OCI-LY1 (cell line): ENCODE data around the gene PTPRG.

ENCODE experiments used
- H2AFZ ChIP-seq: fragments of 200-600 bp; sonication (generic), shearing (Covaris generic); 2 replicates; pipeline ENCODE4 v1.6.0; 2014; ENCODE audit warnings: antibody characterized with exemption, mild to moderate bottlenecking, low read length
- H3F3A ChIP-seq: fragments of 200-600 bp; sonication (generic), shearing (Covaris generic); 2 replicates; pipeline ENCODE4 v1.6.0; 2014; ENCODE audit warnings: mild to moderate bottlenecking, antibody characterized with exemption, low read length, moderate library complexity; ENCODE audit not compliant: insufficient read depth
- H3K27ac ChIP-seq: fragments of 200-600 bp; sonication (generic); 2 replicates; pipeline ENCODE4 v1.5.1; 2014; ENCODE audit warnings: low read length, mixed run types, mild to moderate bottlenecking, low read depth; ENCODE audit not compliant: poor library complexity, severe bottlenecking
- H3K27me3 ChIP-seq: fragments of 200-600 bp; sonication (generic); 2 replicates; pipeline ENCODE4 v1.6.0; 2014; ENCODE audit warnings: antibody characterized with exemption, mild to moderate bottlenecking, low read length, moderate library complexity; ENCODE audit not compliant: insufficient read depth
- H3K36me3 ChIP-seq: fragments of 200-600 bp; sonication (generic); 2 replicates; pipeline ENCODE4 v1.6.1; 2014; ENCODE audit warnings: mild to moderate bottlenecking, antibody characterized with exemption, low read length, moderate library complexity, mixed read lengths; ENCODE audit not compliant: insufficient read depth
- H3K4me1 ChIP-seq: fragments of 200-600 bp; sonication (generic); 2 replicates; pipeline ENCODE4 v1.5.1; 2014; ENCODE audit warnings: mild to moderate bottlenecking, low read length, moderate library complexity; ENCODE audit not compliant: insufficient read depth, severe bottlenecking
- H3K4me2 ChIP-seq: fragments of 200-600 bp; sonication (generic), shearing (Covaris generic); 2 replicates; pipeline ENCODE4 v1.6.1; 2014; ENCODE audit warnings: low read length
- H3K4me3 ChIP-seq: fragments of 200-600 bp; sonication (generic); 2 replicates; pipeline ENCODE4 v1.5.1; 2014; ENCODE audit warnings: low read length, low read depth, mild to moderate bottlenecking, mixed read lengths; ENCODE audit not compliant: poor library complexity, severe bottlenecking
- H3K79me2 ChIP-seq: fragments of 200-600 bp; shearing (Covaris generic); 2 replicates; pipeline ENCODE4 v1.6.1; 2016; ENCODE audit warnings: mixed run types, low read length, mixed read lengths; ENCODE audit not compliant: insufficient read depth
- H3K9ac ChIP-seq: fragments of 200-600 bp; sonication (generic), shearing (Covaris generic); 2 replicates; pipeline ENCODE4 v1.6.1; 2014; ENCODE audit warnings: mild to moderate bottlenecking, low read length, mixed read lengths
- H3K9me2 ChIP-seq: fragments of 200-600 bp; sonication (generic), shearing (Covaris generic); 2 replicates; pipeline ENCODE4 v1.6.1; 2014; ENCODE audit warnings: low read depth, mild to moderate bottlenecking, low read length, mixed read lengths
- H3K9me3 ChIP-seq: fragments of 200-600 bp; shearing (Covaris generic); 2 replicates; pipeline ENCODE4 v1.6.1; 2014; ENCODE audit warnings: low read length, mixed read lengths
- H4K20me1 ChIP-seq: fragments of 200-600 bp; sonication (generic), shearing (Covaris generic); 2 replicates; pipeline ENCODE4 v1.6.0; 2016; ENCODE audit warnings: mild to moderate bottlenecking, low read length; ENCODE audit not compliant: insufficient read depth
- EZH2 ChIP-seq: fragments of 200-600 bp; sonication (generic), shearing (Covaris generic); IDR thresholded peaks from 2 replicates; pipeline ENCODE4 v1.8.0; 2017; ENCODE audit warnings: borderline replicate concordance, mixed run types, mild to moderate bottlenecking, antibody characterized with exemption, low read length, moderate library complexity, mixed read lengths
- TF ChIP-seq, protein P1 (sequence below): fragments of 200-600 bp; sonication (generic), shearing (Covaris generic); IDR thresholded peaks from 2 replicates; pipeline ENCODE4 v1.5.1; 2017; ENCODE audit warnings: mild to moderate bottlenecking, antibody characterized with exemption, low read length, moderate library complexity, mixed read lengths

Gene PTPRG

DNA sequence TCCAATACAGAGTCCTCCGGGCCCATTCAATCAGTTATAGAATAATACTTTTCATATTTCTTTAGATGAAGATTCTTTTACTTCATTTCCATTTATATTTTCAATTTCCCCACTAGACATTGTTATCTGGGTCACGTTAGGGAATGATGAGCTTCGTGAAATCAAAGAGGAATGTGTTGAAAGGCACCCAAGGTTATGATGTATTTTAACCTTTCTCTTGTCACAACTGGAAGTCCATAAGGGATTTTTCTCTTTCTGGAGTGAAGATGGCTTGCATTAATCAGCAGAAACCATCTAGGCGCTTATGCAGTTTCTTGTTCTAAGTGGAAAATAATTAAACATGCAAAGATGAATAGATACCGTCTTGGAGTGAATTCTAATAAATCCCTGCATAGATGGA is 631.5 kb downstream of the PTPRG start:
- Histone ChIP-seq H3K4me2 (no peak overlapping the region), H2AFZ (no peak overlapping the region), H3K79me2 (no peaks in the 10 kb centered on the region), H3K9ac (no peak overlapping the region), H3K27me3 (no peaks in the 10 kb centered on the region), H3K36me3 (no peaks in the 10 kb centered on the region), H3K4me1 (no peaks in the 10 kb centered on the region), H3K9me2 (no peaks in the 10 kb centered on the region), H3K4me3 (no peak overlapping the region), H3K9me3 (no peaks in the 10 kb centered on the region), H3K27ac (no peak overlapping the region), H3F3A (no peaks in the 10 kb centered on the region), H4K20me1 (no peaks in the 10 kb centered on the region)
- no peak for TF ChIP-seq EZH2
- TF ChIP-seq, protein P1, sequence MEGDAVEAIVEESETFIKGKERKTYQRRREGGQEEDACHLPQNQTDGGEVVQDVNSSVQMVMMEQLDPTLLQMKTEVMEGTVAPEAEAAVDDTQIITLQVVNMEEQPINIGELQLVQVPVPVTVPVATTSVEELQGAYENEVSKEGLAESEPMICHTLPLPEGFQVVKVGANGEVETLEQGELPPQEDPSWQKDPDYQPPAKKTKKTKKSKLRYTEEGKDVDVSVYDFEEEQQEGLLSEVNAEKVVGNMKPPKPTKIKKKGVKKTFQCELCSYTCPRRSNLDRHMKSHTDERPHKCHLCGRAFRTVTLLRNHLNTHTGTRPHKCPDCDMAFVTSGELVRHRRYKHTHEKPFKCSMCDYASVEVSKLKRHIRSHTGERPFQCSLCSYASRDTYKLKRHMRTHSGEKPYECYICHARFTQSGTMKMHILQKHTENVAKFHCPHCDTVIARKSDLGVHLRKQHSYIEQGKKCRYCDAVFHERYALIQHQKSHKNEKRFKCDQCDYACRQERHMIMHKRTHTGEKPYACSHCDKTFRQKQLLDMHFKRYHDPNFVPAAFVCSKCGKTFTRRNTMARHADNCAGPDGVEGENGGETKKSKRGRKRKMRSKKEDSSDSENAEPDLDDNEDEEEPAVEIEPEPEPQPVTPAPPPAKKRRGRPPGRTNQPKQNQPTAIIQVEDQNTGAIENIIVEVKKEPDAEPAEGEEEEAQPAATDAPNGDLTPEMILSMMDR: no peak

DNA sequence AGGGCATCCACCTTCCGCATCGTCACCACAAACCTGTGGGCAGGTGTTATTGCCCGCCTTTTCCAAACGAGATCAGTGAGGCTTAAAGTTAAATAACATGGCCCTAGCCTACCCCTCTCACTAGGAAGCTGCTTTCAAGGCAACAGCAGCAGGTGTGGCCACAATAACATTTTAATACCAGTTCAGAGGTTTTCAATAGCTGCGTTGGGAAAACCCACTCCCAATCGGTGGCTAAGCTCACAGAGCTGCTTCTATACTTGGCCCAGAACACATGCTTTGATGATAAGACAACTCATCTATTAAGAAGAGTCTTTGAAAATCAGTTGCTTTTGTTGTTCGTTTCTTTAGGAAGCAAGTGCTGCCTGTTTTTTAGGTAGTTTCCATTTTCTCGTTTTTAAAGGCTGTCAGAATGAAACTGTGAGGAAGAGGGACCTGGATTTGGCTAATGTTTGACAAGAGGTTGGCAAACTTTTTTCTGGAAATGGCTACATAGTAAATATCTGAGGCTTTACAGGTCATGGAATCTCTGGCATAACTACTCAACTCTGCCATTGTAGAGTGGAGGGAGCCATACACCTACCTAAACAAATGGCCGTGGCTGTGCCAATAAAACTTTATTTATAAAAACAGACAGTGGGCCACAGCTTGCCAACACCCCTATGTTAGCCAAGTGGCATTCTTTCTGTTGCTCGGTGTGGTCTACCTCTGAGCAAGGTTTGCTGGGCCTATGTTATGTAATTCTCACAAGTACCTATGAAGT is 632.4 kb downstream of the PTPRG start:
- no peak overlapping the region for H3K4me2 ChIP-seq
- no peak overlapping the region for H2AFZ ChIP-seq
- H3K36me3 ChIP-seq: no peaks in the 10 kb centered on the region
- no peaks in the 10 kb centered on the region for H3K27me3 ChIP-seq
- TF ChIP-seq, protein P1: no peak
- no peak for TF ChIP-seq EZH2
- no peak overlapping the region for H3K4me3 ChIP-seq
- no peak overlapping the region for H3K9ac ChIP-seq
- no peak overlapping the region for H3K27ac ChIP-seq
- no peaks in the 10 kb centered on the region for H3K9me2 ChIP-seq
- H3K9me3 ChIP-seq: no peaks in the 10 kb centered on the region
- no peaks in the 10 kb centered on the region for H3K79me2 ChIP-seq
- no peaks in the 10 kb centered on the region for H3K4me1 ChIP-seq
- H3F3A ChIP-seq: no peaks in the 10 kb centered on the region
- no peaks in the 10 kb centered on the region for H4K20me1 ChIP-seq

DNA sequence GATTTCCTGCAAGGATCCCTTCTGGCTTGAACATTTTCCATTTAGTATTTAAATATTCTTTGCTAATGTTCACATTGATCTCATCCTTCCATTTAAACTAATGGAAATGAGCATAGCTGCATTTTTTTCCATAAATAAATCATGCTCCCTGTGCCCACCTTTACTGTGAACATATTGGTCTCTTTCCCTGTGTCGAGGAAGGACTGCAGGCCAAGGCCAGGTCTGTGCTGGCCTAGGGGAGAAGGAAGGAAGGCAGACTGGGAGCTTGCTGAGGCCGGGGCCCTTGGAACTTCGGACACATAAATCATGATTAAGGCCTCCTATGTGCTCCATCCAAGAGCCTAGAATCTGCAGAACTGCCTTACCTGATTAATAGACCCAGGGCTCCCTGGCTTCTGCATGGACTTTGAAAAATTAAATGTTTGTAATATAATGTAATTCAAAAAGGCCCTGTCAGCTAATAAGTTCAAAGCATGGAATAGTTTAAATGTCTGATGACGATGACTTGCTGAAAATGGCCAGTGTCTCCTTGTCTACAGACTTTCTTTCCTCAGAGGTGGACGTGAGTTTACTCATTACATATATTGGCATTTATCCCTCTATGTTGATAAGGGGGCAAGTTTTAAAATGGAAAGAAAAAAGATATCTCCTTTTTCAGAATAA is 636.1 kb downstream of the PTPRG start:
- no peak overlapping the region for H3K9ac ChIP-seq
- H3K9me2 ChIP-seq: no peaks in the 10 kb centered on the region
- no peaks in the 10 kb centered on the region for H3F3A ChIP-seq
- H3K9me3 ChIP-seq: no peaks in the 10 kb centered on the region
- no peak for TF ChIP-seq EZH2
- TF ChIP-seq, protein P1: no peak
- H4K20me1 ChIP-seq: no peaks in the 10 kb centered on the region
- H3K79me2 ChIP-seq: no peaks in the 10 kb centered on the region
- H3K4me1 ChIP-seq: no peaks in the 10 kb centered on the region
- no peak overlapping the region for H3K4me2 ChIP-seq
- no peak overlapping the region for H3K27ac ChIP-seq
- H3K4me3 ChIP-seq: no peak overlapping the region
- H2AFZ ChIP-seq: no peak overlapping the region
- H3K27me3 ChIP-seq: no peaks in the 10 kb centered on the region
- no peaks in the 10 kb centered on the region for H3K36me3 ChIP-seq
